ENCODE results near the gene LYZL1. TPM values are rescaled to one million over a fixed set of nuclear protein-coding genes. Genes with fewer than 3 reads are reported as not detected.

LYZL1 gene
- total and polyA plus RNA-seq, 9 of the 15 experiments (the other 6 are each of a cell fraction or from before 2014, with no cell fraction given) = not detected

GRCh38 chr10:29356931-29357330, 68.1 kb downstream of the LYZL1 start:
- intact Hi-C loops (cut with micrococcal nuclease) = no loop called here
- Histone ChIP-seq H3K9me3 (replicated peaks; ENCODE audit: control insufficient read depth, insufficient read depth, low read depth, low read length) (no peaks in the 10 kb centered on the region), H3K9me1 (ENCODE audit: control insufficient read depth, insufficient read depth, low read length) (no peaks in the 10 kb centered on the region), H3K4me1 (replicated peaks in 1 of 2; ENCODE audit: control insufficient read depth in 2 of 2, insufficient read depth in 2 of 2, low read length in 2 of 2) (no peaks in the 10 kb centered on the region), H3K4me2 (ENCODE audit: insufficient read depth, low read length) (no peak overlapping the region), H2AFZ (ENCODE audit: low read depth, low read length) (no peak overlapping the region), H3K27me3 (ENCODE audit: control insufficient read depth in 2 of 2, insufficient read depth in 2 of 2, low read length in 2 of 2) (peaks cover 5 to 16% of the 10 kb centered on the region in 2 experiments; a peak in 3 of 5 replicates), H3K79me2 (ENCODE audit: control insufficient read depth, insufficient read depth, low read length) (no peaks in the 10 kb centered on the region), H3K36me3 (ENCODE audit: control insufficient read depth, insufficient read depth, low read length) (no peaks in the 10 kb centered on the region), H3K27ac (ENCODE audit: extremely low read depth, low read depth, low read length) (no peak overlapping the region), H4K20me1 (replicated peaks; ENCODE audit: control insufficient read depth, insufficient read depth, low read length) (no peaks in the 10 kb centered on the region; the same call in 1 of the 2 replicates), H3K9ac (ENCODE audit: insufficient read depth in 1 of 2, low read depth in 2 of 2, low read length in 2 of 2) (no peak overlapping the region), H3K4me3 (no peak overlapping the region)
- FAIRE-seq (no peak), ATAC-seq (no peak), DNase-seq (ENCODE audit: extremely low read depth in 1 of 4, low spot score in 3 of 4) (no peak)
- in situ Hi-C loops (cut with MboI) = no loop called here
- BruUV-seq (replicated peaks) = no TSS peak
- ChIA-PET CTCF (ENCODE audit: low intra/inter-chr PET ratio) (no interaction called here), POLR2A (no interaction called here)
- WGBS (ENCODE audit: insufficient coverage, low coverage, missing lambda C conversion rate) = 0% methylated on average over 2 of the region's 2 CpGs
- TF ChIP-seq RBM34 (IDR thresholded peaks at IDR 0.05; ENCODE audit: borderline replicate concordance, insufficient read depth, low read length) = no peak
- no peak for TF ChIP-seq ZNF174 (CRISPR knock-in tag; IDR thresholded peaks at IDR 0.05)
- TF ChIP-seq TAF1 (IDR thresholded peaks at IDR 0.05; ENCODE audit: control insufficient read depth, extremely low read depth, insufficient read depth, low read length, severe bottlenecking) = no peak
- TF ChIP-seq POU5F1 (IDR thresholded peaks at IDR 0.05; ENCODE audit: borderline replicate concordance, low read depth, low read length, partially characterized antibody) = no peak
- TF ChIP-seq STAG1 (CRISPR knock-in tag; IDR thresholded peaks at IDR 0.05; ENCODE audit: borderline replicate concordance) = no peak
- TF ChIP-seq TCF7L2 (IDR thresholded peaks at IDR 0.05; ENCODE audit: low read depth, low read length) = no peak
- TF ChIP-seq IFI16 (CRISPR knock-in tag; IDR thresholded peaks at IDR 0.05) = no peak
- TF ChIP-seq, protein P1, sequence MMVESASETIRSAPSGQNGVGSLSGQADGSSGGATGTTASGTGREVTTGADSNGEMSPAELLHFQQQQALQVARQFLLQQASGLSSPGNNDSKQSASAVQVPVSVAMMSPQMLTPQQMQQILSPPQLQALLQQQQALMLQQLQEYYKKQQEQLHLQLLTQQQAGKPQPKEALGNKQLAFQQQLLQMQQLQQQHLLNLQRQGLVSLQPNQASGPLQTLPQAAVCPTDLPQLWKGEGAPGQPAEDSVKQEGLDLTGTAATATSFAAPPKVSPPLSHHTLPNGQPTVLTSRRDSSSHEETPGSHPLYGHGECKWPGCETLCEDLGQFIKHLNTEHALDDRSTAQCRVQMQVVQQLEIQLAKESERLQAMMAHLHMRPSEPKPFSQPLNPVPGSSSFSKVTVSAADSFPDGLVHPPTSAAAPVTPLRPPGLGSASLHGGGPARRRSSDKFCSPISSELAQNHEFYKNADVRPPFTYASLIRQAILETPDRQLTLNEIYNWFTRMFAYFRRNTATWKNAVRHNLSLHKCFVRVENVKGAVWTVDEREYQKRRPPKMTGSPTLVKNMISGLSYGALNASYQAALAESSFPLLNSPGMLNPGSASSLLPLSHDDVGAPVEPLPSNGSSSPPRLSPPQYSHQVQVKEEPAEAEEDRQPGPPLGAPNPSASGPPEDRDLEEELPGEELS (CRISPR knock-in tag; IDR thresholded peaks at IDR 0.05; ENCODE audit: borderline replicate concordance) = no peak
- no peak for TF ChIP-seq NFYB (IDR thresholded peaks at IDR 0.05; ENCODE audit: extremely low read depth, insufficient read length)
- no peak for TF ChIP-seq PML (IDR thresholded peaks at IDR 0.05; ENCODE audit: low read length)
